ENCODE measurements around the gene KIF1C. TPM values are rescaled to one million over a fixed set of nuclear protein-coding genes. Genes with fewer than 3 reads are reported as not detected.
A peak's percentile ranks its signal among the peaks of the same experiment; 100 is the strongest.

KIF1C gene
- total RNA-seq (100 to 1,000 TPM in 1 of 6 donors, 10 to 100 TPM in 5; 72.8 to 103 (median 78.7) TPM), polyA plus RNA-seq (10 to 100 TPM; 22.3 to 41.6 TPM)

DNA sequence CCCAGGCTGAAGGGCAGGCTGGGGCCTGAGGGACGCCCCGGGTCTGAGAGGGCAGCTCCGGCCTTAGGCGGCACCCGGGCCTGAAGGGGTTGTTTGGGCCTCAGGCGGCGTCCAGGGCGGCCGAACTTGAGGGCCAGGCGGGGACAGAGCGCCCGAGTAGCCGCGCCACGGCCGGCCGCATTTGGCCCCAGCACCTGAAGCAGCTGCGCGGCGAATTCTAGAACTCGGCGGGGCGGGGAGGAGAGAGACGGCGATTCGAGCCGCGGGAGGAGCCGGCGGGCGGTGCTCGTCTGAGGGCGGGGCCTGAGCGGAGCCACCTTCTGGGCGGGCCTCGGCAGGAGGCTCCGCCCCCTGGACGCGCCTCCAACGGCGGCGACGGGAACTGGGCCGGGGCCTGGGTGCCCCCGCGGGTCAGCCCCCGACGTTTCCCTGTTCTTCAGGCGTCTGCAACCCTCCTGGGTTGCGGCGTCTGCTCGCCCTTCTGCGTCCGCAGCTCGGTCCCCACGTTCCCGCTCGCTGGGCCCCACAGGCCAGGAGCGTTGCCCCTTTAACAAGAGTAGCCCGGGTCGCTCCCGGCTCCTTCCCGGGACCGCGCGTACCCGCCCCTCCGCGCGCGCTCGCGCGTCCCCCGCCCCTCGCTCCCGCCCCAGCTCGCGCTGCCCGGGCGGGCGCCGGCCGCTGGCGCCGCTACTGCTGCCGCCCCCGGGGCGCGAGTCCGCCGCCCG, at the start of gene KIF1C, which contains the start of gene INCA1:
TSS of gene KIF1C (plus strand) at position 649 of the 725 bp plus-strand sequence. CDS start 2,297 bp downstream, outside the sequence.
TSS of gene INCA1 (minus strand) at position 221 of the 725 bp plus-strand sequence. CDS start 3,085 bp downstream, outside the sequence.
- Histone ChIP-seq H3K36me3 (peaks cover 0 to 11% (median 7%) of the 10 kb centered on the region in 3 donors), H3K4me3 (peak within 1 kb of the TSS; percentile 55 to 98 (median 94)), H3K4me1 (peaks cover 4 to 15% (median 11%) of the 10 kb centered on the region in 3 donors), H3K9me3 (no peaks in the 10 kb centered on the region), H3K27ac (peak within 1 kb of the TSS; percentile 81 to 93 (median 90)), H3K27me3 (no peaks in the 10 kb centered on the region)
- 0% methylated on average over 55 to 93 of the region's 93 CpGs for WGBS, 2 donors
- intact Hi-C loops (cut with DNase I), result no loop called here
- peak in 1 of 4 donors; percentile 14 for TF ChIP-seq CTCF (IDR thresholded peaks at IDR 0.05)
- ATAC-seq (peak; percentile 94 to 97 (median 94)), DNase-seq (peak; percentile 93 to 98 (median 96)), FAIRE-seq (no peak)

DNA sequence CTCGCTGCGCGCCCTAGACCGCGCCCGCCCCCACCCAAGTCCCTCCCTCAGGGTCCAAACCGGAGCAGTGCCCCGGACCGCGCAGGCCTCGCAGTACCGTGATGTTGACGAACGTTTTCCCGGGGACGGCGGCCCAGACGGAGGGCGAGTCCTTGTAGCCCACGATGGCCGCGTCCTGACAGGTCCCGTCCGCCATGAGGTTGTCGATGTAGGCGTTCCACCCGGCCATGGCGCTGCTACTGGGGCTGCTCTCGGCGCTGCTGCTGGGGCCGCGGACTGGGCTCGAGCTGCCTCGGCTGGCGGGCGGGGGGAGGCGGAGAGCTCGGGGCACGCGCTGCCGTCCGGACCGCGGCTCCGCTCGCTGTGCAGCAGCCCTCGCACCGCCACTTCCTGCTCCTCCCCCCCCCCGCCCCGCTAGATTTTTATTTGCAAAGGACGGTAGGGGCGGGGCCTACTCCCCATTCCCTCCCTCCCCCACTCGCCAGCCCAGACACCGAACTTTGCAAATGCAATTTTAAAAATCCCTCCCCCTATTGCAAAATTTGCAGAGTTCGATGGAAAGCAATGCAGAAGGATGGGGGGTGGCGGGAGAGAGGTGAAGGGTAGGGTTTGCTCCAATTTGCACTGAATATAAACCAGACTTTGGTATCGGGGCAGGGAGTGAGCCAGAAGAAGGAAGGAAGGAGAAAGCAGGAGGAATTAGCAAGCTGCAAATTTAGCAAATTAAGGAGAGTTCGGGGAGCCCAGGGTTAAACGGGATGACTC, 49.4 kb upstream of the KIF1C start, which contains the start of gene PFN1:
TSS of gene PFN1 (minus strand) at position 365 of the 765 bp plus-strand sequence. CDS start at position 229, 136 bp downstream.
- peak; percentile 68 to 84 (median 80) for ATAC-seq
- Histone ChIP-seq H3K4me3 (peak within 1 kb of the TSS; percentile 94 to 100 (median 97)), H3K36me3 (peaks cover 0 to 14% (median 0%) of the 10 kb centered on the region in 3 donors), H3K9me3 (no peaks in the 10 kb centered on the region), H3K27me3 (no peaks in the 10 kb centered on the region), H3K4me1 (peaks cover 0 to 24% (median 6%) of the 10 kb centered on the region in 3 donors), H3K27ac (peak within 1 kb of the TSS; percentile 88 to 99 (median 98))
- 0 to 1% methylated on average over 43 to 59 of the region's 59 CpGs for WGBS, 2 donors
- no peak for TF ChIP-seq CTCF (IDR thresholded peaks at IDR 0.05)
- no peak for FAIRE-seq
- peak; percentile 85 to 93 (median 90) for DNase-seq
- intact Hi-C loops (cut with DNase I), result no loop called here

GRCh38 chr17:4948931-4949320, 48.8 kb upstream of the KIF1C start:
- peak overlapping the region; percentile 94 to 100 (median 97) for H3K4me3 ChIP-seq
- no peaks in the 10 kb centered on the region for H3K27me3 ChIP-seq
- WGBS, 2 donors, result 0 to 1% methylated on average over 40 of the region's 40 CpGs
- FAIRE-seq (no peak), DNase-seq (peak; percentile 77 to 89 (median 80)), ATAC-seq (peak; percentile 68 to 81 (median 78))
- H3K27ac ChIP-seq, result peak overlapping the region; percentile 88 to 99 (median 98)
- no peak for TF ChIP-seq CTCF (IDR thresholded peaks at IDR 0.05)
- peaks cover 0 to 24% (median 6%) of the 10 kb centered on the region in 3 donors for H3K4me1 ChIP-seq
- intact Hi-C loops (cut with DNase I), result no loop called here
- H3K9me3 ChIP-seq, result no peaks in the 10 kb centered on the region
- H3K36me3 ChIP-seq, result peaks cover 0 to 12% (median 0%) of the 10 kb centered on the region in 3 donors

DNA sequence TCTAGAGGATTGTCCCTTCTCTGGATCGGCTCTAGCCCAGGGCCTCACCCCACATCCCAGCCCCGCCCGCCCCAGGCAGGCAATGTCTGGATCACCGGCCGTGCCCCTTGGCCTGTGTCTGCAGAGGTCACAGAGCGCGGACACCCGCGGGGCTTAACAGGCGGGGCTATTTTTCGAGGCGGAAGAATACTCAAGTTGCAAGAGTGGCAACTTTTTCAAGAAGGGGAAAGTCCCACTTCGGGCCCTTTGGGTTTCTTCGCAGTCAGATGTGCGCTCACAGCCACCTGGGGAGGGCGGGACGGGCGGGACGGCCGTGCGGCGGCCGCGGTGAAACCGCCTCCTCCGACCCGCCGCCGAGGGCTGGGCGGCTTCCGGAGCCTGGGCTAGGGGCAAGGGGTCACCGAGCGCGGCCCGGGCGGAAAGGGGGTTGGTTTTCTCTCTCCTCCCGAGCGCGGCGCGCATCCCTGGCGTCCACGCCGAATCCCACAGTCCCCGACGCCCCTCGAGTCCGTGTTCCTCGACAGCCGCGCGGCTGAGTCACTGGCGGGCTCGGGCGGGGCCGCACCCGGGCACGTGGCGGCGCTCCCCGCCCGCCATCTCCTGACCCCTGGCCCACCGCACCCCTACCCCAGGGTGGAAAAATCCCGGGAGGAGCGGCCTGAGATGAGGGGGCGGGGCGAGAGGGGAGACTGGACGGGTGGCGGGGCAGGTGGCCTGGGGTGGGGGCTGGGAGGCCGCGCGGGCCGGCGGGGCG, 48.3 kb upstream of the KIF1C start:
- intact Hi-C loops (cut with DNase I), result no loop called here
- H3K4me3 ChIP-seq, result peak overlapping the region; percentile 94 to 100 (median 97)
- WGBS, 2 donors, result 0 to 1% methylated on average over 28 to 74 of the region's 75 CpGs
- peak; percentile 17 to 43 (median 32) for ATAC-seq
- H3K9me3 ChIP-seq, result no peaks in the 10 kb centered on the region
- peaks cover 0 to 24% (median 6%) of the 10 kb centered on the region in 3 donors for H3K4me1 ChIP-seq
- peak; percentile 68 to 89 (median 82) for DNase-seq
- H3K27ac ChIP-seq, result peak overlapping the region; percentile 88 to 99 (median 98)
- H3K27me3 ChIP-seq, result no peaks in the 10 kb centered on the region
- TF ChIP-seq CTCF (IDR thresholded peaks at IDR 0.05), result no peak
- H3K36me3 ChIP-seq, result peaks cover 0 to 7% (median 0%) of the 10 kb centered on the region in 3 donors
- FAIRE-seq, result no peak

Measured in pancreas (tissue), 10 donors.